ENCODE data around the gene FAXDC2. TPM values are rescaled to one million over a fixed set of nuclear protein-coding genes. Genes with fewer than 3 reads are reported as not detected.

FAXDC2 gene
- total and polyA plus RNA-seq, 10 of the 15 experiments (the other 5 are each of a cell fraction or from before 2014, with no cell fraction given) = 0.13 to 1.8 (median 0.35) TPM

DNA sequence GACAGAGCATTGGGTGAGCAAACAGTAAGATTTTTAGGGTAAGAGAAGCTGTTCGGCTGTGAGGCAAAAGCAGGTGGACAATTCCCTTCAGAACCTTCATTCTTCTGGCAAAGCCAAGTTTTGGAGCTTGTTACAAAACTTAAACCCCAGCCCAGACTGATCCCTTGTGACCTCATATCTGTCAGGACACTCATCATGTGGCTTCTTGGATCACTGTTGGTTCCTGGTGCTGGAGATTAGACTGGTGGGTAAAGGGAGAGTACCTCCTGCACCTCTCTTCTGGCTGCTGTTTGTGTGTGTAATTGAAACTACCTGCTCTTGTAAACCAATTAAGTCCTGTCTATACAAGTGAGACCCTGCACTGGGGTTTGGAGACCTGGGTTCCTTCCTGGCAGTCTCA, 74.2 kb downstream of the FAXDC2 start:
- peaks cover 9 to 15% of the 10 kb centered on the region in 2 experiments for H3K36me3 ChIP-seq (ENCODE audit: control insufficient read depth in 2 of 2, insufficient read depth in 2 of 2, low read length in 1 of 2)
- no TSS peak for BruUV-seq (replicated peaks)
- no peak for TF ChIP-seq PML (IDR thresholded peaks at IDR 0.05; ENCODE audit: low read length)
- TF ChIP-seq HDGF (IDR thresholded peaks at IDR 0.05) = no peak
- TF ChIP-seq KDM1A (IDR thresholded peaks at IDR 0.05; ENCODE audit: borderline replicate concordance) = no peak
- TF ChIP-seq MXI1 (IDR thresholded peaks at IDR 0.05; ENCODE audit: low read depth, low read length) = no peak
- TF ChIP-seq NFYA (IDR thresholded peaks at IDR 0.05; ENCODE audit: borderline replicate concordance, low read depth, low read length) = no peak
- no peak for TF ChIP-seq PAX8 (IDR thresholded peaks at IDR 0.05)
- no peak for TF ChIP-seq CHD2 (IDR thresholded peaks at IDR 0.05; ENCODE audit: borderline replicate concordance, low read depth, low read length)
- TF ChIP-seq, protein P1, sequence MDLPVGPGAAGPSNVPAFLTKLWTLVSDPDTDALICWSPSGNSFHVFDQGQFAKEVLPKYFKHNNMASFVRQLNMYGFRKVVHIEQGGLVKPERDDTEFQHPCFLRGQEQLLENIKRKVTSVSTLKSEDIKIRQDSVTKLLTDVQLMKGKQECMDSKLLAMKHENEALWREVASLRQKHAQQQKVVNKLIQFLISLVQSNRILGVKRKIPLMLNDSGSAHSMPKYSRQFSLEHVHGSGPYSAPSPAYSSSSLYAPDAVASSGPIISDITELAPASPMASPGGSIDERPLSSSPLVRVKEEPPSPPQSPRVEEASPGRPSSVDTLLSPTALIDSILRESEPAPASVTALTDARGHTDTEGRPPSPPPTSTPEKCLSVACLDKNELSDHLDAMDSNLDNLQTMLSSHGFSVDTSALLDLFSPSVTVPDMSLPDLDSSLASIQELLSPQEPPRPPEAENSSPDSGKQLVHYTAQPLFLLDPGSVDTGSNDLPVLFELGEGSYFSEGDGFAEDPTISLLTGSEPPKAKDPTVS (IDR thresholded peaks at IDR 0.05; ENCODE audit: low read depth, low read length) = no peak
- no peak for TF ChIP-seq PAX5 (IDR thresholded peaks at IDR 0.05; ENCODE audit: borderline replicate concordance, low read depth, low read length)
- TF ChIP-seq, protein P2, sequence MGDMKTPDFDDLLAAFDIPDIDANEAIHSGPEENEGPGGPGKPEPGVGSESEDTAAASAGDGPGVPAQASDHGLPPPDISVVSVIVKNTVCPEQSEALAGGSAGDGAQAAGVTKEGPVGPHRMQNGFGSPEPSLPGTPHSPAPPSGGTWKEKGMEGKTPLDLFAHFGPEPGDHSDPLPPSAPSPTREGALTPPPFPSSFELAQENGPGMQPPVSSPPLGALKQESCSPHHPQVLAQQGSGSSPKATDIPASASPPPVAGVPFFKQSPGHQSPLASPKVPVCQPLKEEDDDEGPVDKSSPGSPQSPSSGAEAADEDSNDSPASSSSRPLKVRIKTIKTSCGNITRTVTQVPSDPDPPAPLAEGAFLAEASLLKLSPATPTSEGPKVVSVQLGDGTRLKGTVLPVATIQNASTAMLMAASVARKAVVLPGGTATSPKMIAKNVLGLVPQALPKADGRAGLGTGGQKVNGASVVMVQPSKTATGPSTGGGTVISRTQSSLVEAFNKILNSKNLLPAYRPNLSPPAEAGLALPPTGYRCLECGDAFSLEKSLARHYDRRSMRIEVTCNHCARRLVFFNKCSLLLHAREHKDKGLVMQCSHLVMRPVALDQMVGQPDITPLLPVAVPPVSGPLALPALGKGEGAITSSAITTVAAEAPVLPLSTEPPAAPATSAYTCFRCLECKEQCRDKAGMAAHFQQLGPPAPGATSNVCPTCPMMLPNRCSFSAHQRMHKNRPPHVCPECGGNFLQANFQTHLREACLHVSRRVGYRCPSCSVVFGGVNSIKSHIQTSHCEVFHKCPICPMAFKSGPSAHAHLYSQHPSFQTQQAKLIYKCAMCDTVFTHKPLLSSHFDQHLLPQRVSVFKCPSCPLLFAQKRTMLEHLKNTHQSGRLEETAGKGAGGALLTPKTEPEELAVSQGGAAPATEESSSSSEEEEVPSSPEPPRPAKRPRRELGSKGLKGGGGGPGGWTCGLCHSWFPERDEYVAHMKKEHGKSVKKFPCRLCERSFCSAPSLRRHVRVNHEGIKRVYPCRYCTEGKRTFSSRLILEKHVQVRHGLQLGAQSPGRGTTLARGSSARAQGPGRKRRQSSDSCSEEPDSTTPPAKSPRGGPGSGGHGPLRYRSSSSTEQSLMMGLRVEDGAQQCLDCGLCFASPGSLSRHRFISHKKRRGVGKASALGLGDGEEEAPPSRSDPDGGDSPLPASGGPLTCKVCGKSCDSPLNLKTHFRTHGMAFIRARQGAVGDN (IDR thresholded peaks at IDR 0.05) = no peak
- TF ChIP-seq CREM (IDR thresholded peaks at IDR 0.05; ENCODE audit: low read depth) = no peak
- no peak for TF ChIP-seq DPF2 (IDR thresholded peaks at IDR 0.05)
- TF ChIP-seq, protein P3, sequence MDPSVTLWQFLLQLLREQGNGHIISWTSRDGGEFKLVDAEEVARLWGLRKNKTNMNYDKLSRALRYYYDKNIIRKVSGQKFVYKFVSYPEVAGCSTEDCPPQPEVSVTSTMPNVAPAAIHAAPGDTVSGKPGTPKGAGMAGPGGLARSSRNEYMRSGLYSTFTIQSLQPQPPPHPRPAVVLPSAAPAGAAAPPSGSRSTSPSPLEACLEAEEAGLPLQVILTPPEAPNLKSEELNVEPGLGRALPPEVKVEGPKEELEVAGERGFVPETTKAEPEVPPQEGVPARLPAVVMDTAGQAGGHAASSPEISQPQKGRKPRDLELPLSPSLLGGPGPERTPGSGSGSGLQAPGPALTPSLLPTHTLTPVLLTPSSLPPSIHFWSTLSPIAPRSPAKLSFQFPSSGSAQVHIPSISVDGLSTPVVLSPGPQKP (IDR thresholded peaks at IDR 0.05; ENCODE audit: low read depth, low read length) = no peak
- TF ChIP-seq ZNF217 (IDR thresholded peaks at IDR 0.05) = no peak
- no peak for TF ChIP-seq YY1 (IDR thresholded peaks at IDR 0.05; ENCODE audit: low read depth, low read length)
- TF ChIP-seq, protein P4, sequence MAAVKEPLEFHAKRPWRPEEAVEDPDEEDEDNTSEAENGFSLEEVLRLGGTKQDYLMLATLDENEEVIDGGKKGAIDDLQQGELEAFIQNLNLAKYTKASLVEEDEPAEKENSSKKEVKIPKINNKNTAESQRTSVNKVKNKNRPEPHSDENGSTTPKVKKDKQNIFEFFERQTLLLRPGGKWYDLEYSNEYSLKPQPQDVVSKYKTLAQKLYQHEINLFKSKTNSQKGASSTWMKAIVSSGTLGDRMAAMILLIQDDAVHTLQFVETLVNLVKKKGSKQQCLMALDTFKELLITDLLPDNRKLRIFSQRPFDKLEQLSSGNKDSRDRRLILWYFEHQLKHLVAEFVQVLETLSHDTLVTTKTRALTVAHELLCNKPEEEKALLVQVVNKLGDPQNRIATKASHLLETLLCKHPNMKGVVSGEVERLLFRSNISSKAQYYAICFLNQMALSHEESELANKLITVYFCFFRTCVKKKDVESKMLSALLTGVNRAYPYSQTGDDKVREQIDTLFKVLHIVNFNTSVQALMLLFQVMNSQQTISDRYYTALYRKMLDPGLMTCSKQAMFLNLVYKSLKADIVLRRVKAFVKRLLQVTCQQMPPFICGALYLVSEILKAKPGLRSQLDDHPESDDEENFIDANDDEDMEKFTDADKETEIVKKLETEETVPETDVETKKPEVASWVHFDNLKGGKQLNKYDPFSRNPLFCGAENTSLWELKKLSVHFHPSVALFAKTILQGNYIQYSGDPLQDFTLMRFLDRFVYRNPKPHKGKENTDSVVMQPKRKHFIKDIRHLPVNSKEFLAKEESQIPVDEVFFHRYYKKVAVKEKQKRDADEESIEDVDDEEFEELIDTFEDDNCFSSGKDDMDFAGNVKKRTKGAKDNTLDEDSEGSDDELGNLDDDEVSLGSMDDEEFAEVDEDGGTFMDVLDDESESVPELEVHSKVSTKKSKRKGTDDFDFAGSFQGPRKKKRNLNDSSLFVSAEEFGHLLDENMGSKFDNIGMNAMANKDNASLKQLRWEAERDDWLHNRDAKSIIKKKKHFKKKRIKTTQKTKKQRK (IDR thresholded peaks at IDR 0.05; ENCODE audit: low read depth, low read length) = no peak

More for the DNA sequence above, 74.2 kb downstream of the FAXDC2 start:
- ChIA-PET CTCF (interaction anchor here (1.6 kb wide), 1 partner anchor 11 kb away, joined by 3 read pairs; no protein-coding TSS in a partner anchor), RAD21 (ENCODE audit: unreplicated experiment) (no interaction called here), SMC1A (ENCODE audit: uncharacterized antibody, unreplicated experiment) (interaction anchor here (0.8 kb wide), 1 partner anchor 81 kb away, joined by 4 read pairs; no protein-coding TSS in a partner anchor), POLR2A (no interaction called here)
- ATAC-seq (no peak), DNase-seq (ENCODE audit: low read depth, low spot score) (no peak), FAIRE-seq (no peak)
- Histone ChIP-seq H3K27ac (ENCODE audit: control insufficient read depth, insufficient read depth) (no peak overlapping the region), H3K4me2 (ENCODE audit: control insufficient read depth, insufficient read depth) (no peak overlapping the region), H3K9me3 (replicated peaks; ENCODE audit: control insufficient read depth, insufficient read depth, low read length) (no peaks in the 10 kb centered on the region), H3K4me1 (ENCODE audit: control insufficient read depth, insufficient read depth, low read length) (peaks cover 19% of the 10 kb centered on the region), H3K27me3 (replicated peaks in 1 of 2; ENCODE audit: control insufficient read depth in 2 of 2, insufficient read depth in 2 of 2, low read length in 1 of 2) (no peaks in the 10 kb centered on the region), H3K9ac (ENCODE audit: control insufficient read depth, insufficient read depth, low read length) (no peak overlapping the region), H3K4me3 (no peak overlapping the region), H3K79me2 (ENCODE audit: control insufficient read depth, insufficient read depth, low read length) (peaks cover 96% of the 10 kb centered on the region), H2AFZ (ENCODE audit: control insufficient read depth, low read depth, low read length) (no peak overlapping the region), H4K20me1 (ENCODE audit: control insufficient read depth, insufficient read depth) (peaks cover 16% of the 10 kb centered on the region)
- intact Hi-C loops (cut with micrococcal nuclease; ENCODE audit: unreplicated experiment) = no loop called here
- in situ Hi-C loops (cut with MboI) = no loop called here
- WGBS (ENCODE audit: insufficient coverage, insufficient replicate concordance, low lambda C conversion rate, missing lambda C conversion rate) = 100% methylated on average over 1 of the region's 1 CpG
